Neural cell (in vitro differentiated cells): Measurements from ENCODE around the gene BTF3L4.

Source experiments
- EP300 ChIP-seq: fragments of 450-650 bp; conservative IDR thresholded peaks from 2 replicates; pipeline ENCODE4 v1.6.1; 2014; ENCODE audit warnings: antibody characterized with exemption, mild to moderate bottlenecking, moderate library complexity; ENCODE audit not compliant: poor library complexity, severe bottlenecking
- MXI1 ChIP-seq: fragments of 450-650 bp; conservative IDR thresholded peaks from 2 replicates; pipeline ENCODE4 v1.6.1; 2014; ENCODE audit warnings: antibody characterized with exemption, mild to moderate bottlenecking; ENCODE audit not compliant: poor library complexity, severe bottlenecking
- SMC3 ChIP-seq: fragments of 450-650 bp; conservative IDR thresholded peaks from 2 replicates; pipeline ENCODE4 v1.6.1; 2014; ENCODE audit warnings: antibody characterized with exemption, mild to moderate bottlenecking, moderate library complexity; ENCODE audit not compliant: poor library complexity
- TF ChIP-seq, protein P1 (sequence below): fragments of 450-650 bp; IDR thresholded peaks from 2 replicates; pipeline ENCODE4 v1.5.1; 2014; ENCODE audit warnings: antibody characterized with exemption, mild to moderate bottlenecking, moderate library complexity; ENCODE audit not compliant: poor library complexity, severe bottlenecking

DNA sequence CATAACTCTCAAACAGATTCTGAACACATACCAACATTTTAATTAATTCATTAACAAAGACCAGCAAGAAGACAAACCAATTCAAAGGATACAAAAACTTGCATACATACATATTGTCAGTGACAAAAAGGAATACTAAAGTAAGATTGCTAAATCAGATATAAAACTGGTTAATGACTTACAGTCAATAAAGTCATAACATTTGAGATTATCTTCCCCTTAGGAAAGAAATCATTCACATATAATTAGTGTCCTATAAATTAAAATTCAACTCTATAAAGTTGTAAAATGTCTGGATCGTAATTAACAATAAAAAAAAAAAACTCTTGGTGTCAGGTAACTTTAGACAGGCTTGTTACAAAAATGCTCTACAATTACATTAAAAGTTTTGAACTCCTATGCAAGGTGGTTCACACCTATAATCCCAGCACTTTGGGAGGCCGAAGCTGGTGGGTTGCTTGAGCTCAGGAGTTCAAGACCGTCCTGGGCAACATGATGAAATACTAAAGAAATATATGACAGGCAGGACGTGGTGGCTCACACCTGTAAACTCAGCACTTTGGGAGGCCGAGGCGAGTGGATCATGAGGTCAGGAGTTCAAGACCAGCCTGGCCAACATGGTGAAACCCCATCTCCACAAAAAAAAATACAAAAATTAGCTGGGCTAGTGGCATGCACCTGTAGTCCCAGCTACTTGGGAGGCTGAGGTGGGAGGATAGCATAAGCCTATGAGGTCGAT, 47.9 kb upstream of the BTF3L4 start:
- TF ChIP-seq MXI1 (no peak), EP300 (no peak), SMC3 (no peak)
- TF ChIP-seq, protein P1, sequence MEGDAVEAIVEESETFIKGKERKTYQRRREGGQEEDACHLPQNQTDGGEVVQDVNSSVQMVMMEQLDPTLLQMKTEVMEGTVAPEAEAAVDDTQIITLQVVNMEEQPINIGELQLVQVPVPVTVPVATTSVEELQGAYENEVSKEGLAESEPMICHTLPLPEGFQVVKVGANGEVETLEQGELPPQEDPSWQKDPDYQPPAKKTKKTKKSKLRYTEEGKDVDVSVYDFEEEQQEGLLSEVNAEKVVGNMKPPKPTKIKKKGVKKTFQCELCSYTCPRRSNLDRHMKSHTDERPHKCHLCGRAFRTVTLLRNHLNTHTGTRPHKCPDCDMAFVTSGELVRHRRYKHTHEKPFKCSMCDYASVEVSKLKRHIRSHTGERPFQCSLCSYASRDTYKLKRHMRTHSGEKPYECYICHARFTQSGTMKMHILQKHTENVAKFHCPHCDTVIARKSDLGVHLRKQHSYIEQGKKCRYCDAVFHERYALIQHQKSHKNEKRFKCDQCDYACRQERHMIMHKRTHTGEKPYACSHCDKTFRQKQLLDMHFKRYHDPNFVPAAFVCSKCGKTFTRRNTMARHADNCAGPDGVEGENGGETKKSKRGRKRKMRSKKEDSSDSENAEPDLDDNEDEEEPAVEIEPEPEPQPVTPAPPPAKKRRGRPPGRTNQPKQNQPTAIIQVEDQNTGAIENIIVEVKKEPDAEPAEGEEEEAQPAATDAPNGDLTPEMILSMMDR: no peak
